ENCODE results near the gene UGT3A1.

GRCh38 chr5:36033047-36033446, 41.9 kb upstream of the UGT3A1 start:
- TF ChIP-seq CTCF (IDR thresholded peaks at IDR 0.05) (no peak), POLR2A (IDR thresholded peaks at IDR 0.05) (no peak)
